Adrenal gland (tissue), 12 donors: Measurements from ENCODE around the gene CPT1B. TPM values are rescaled to one million over a fixed set of nuclear protein-coding genes. Genes with fewer than 3 reads are reported as not detected.

Source experiments
- DNase-seq, 7 donors: peaks; one replicate each; pipeline ENCODE4 v3.0.0-alpha.2; 2019 to 2020
- H3K27ac ChIP-seq, 5 donors: fragments of 200-600 bp; sonication (generic) in 4 of 5; 1 replicate in 3 of 5; 2 replicates in 2 of 5; pipeline versions ENCODE4 v1.5.1 to v1.8.0; 2016 to 2020; ENCODE audit warnings: mild to moderate bottlenecking in 1 of 5
- H3K27me3 ChIP-seq: fragments of 200-600 bp; 2 replicates; pipeline ENCODE4 v1.8.0; 2021
- H3K36me3 ChIP-seq, 2 donors: fragments of 200-600 bp; replicated peaks in 1 of 2; 1 replicate in 1 of 2; 2 replicates in 1 of 2; pipeline versions ENCODE4 v1.5.1 to v1.8.0; 2018 to 2022
- H3K4me1 ChIP-seq, 2 donors: fragments of 200-600 bp; replicated peaks in 1 of 2; 1 replicate in 1 of 2; 2 replicates in 1 of 2; pipeline versions ENCODE4 v1.5.1 to v1.8.0; 2018 to 2021
- H3K4me3 ChIP-seq, 4 donors: fragments of 200-600 bp; sonication (generic) in 3 of 4; one replicate each; pipeline ENCODE4 v1.5.1; 2016 to 2018
- H3K9me3 ChIP-seq, 3 donors: fragments of 200-600 bp; sonication (generic) in 1 of 3; replicated peaks in 1 of 3; 1 replicate in 2 of 3; 2 replicates in 1 of 3; pipeline versions ENCODE4 v1.5.1 to v1.8.0; 2016 to 2021
- POLR2A ChIP-seq, 2 donors: fragments of 450-650 bp; IDR thresholded peaks; one replicate each; pipeline ENCODE4 v1.6.1; 2017; ENCODE audit warnings: antibody characterized with exemption in 2 of 2, mild to moderate bottlenecking in 2 of 2, moderate library complexity in 1 of 2
- WGBS, 4 donors: extraction: QIAGEN DNeasy Blood & Tissue Kit in 2 of 4; methylation state at CpG; one replicate each; pipeline versions ENCODE4 v1.1.5 to v1.1.7; 2013 to 2017; 5-methylcytosine and 5-hydroxymethylcytosine counted together
- intact Hi-C, 2 donors: fragments of 100-400 bp; cut with DNase I; formaldehyde crosslinking; loops; one replicate each; pipeline versions ENCODE4 v1.14.1 to v1.15.0; 2022 to 2023
- polyA plus RNA-seq, 3 donors: library from polyadenylated mRNA; stranded (reverse); fragments of 200-250 nt in 2 of 3; fragments of 350-450 nt in 1 of 3; fragmentation: Illumina TruSeq in 1 of 3; extraction: RNeasy Lipid Tissue Mini Kit (QIAGEN cat#74804) in 1 of 3; gene quantifications; one replicate each; pipeline ENCODE4 v1.2.3, GENCODE V29; 2013 to 2014
- total RNA-seq, 9 donors: library from RNA; depleted of rRNA in 4 of 9; stranded (reverse); fragments of >200 nt in 4 of 9; fragments of 120-200 nt in 1 of 9; fragmentation: NEBNext Ultra II Directional in 1 of 9; extraction: Animal tissue kit (Norgen Biotek cat#: 25700) in 1 of 9; gene quantifications; one replicate each; pipeline versions ENCODE4 v1.1.0 to v1.2.4, GENCODE V29; 2013 to 2023
- TF ChIP-seq, protein P1 (sequence below), 6 experiments: fragments of 450-650 bp in 4 of 6; fragments of 200-600 bp in 2 of 6; sonication (generic) in 1 of 6; IDR thresholded peaks; 1 replicate in 5 of 6; 2 replicates in 1 of 6; pipeline versions ENCODE4 v1.5.1 to v1.8.0; 2016 to 2021; ENCODE audit warnings: antibody characterized with exemption in 6 of 6, mild to moderate bottlenecking in 2 of 6, moderate library complexity in 1 of 6
- donor health status: healthy with polysubstance abuse.
- donor health status: Bipolar disorder and iron deficiency.
- donor health status: DM: yes; HTN: yes; CAD: no.
- donor health status: DM: no; HTN: no; CAD: no.
- donor health status: DM: no; HTN: no; CAD: no.
- donor health status: DM: yes; HTN: yes; CAD: no.

The CPT1B gene
- total and polyA plus RNA-seq, 12 donors: 6.2 to 76.1 (median 16.5) TPM

GRCh38 chr22:50563413-50564160 lies 14.6 kb downstream of the CPT1B start:
- 20 to 23% (median 22%) methylated on average over 17 of the region's 17 CpGs for WGBS, 4 donors
- H3K9me3 ChIP-seq: no peaks in the 10 kb centered on the region
- intact Hi-C loops: no loop called here
- H3K4me1 ChIP-seq: peaks cover 6 to 8% of the 10 kb centered on the region in 2 donors
- TF ChIP-seq POLR2A (IDR thresholded peaks at IDR 0.05): no peak
- TF ChIP-seq, protein P1, sequence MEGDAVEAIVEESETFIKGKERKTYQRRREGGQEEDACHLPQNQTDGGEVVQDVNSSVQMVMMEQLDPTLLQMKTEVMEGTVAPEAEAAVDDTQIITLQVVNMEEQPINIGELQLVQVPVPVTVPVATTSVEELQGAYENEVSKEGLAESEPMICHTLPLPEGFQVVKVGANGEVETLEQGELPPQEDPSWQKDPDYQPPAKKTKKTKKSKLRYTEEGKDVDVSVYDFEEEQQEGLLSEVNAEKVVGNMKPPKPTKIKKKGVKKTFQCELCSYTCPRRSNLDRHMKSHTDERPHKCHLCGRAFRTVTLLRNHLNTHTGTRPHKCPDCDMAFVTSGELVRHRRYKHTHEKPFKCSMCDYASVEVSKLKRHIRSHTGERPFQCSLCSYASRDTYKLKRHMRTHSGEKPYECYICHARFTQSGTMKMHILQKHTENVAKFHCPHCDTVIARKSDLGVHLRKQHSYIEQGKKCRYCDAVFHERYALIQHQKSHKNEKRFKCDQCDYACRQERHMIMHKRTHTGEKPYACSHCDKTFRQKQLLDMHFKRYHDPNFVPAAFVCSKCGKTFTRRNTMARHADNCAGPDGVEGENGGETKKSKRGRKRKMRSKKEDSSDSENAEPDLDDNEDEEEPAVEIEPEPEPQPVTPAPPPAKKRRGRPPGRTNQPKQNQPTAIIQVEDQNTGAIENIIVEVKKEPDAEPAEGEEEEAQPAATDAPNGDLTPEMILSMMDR (IDR thresholded peaks at IDR 0.05): no peak
- no peaks in the 10 kb centered on the region for H3K36me3 ChIP-seq
- peak overlapping the region in 4 of 5 donors; percentile 42 to 79 (median 66) for H3K27ac ChIP-seq
- peak overlapping the region; percentile 13 to 74 (median 44) for H3K4me3 ChIP-seq
- peak in 4 of 7 donors; percentile 27 to 50 (median 43) for DNase-seq
- no peaks in the 10 kb centered on the region for H3K27me3 ChIP-seq

GRCh38 chr22:50562523-50563412 lies 15.5 kb downstream of the CPT1B start, which contains the start of gene SYCE3:
SYCE3 (minus strand) TSS chr22:50562919; CDS start chr22:50556405, 6,514 bp downstream.
- 3 to 9% (median 5%) methylated on average over 21 to 59 of the region's 61 CpGs for WGBS, 4 donors
- intact Hi-C loops: no loop called here
- peak within 1 kb of the TSS in 4 of 5 donors; percentile 42 to 79 (median 66) for H3K27ac ChIP-seq

GRCh38 chr22:50561401-50562358 lies 16.5 kb downstream of the CPT1B start:
- 81 to 88% (median 85%) methylated on average over 18 to 21 of the region's 34 CpGs for WGBS, 4 donors
- Histone ChIP-seq H3K36me3 (no peaks in the 10 kb centered on the region), H3K27me3 (no peaks in the 10 kb centered on the region), H3K4me3 (no peak overlapping the region), H3K4me1 (peaks cover 6 to 8% of the 10 kb centered on the region in 2 donors), H3K9me3 (no peaks in the 10 kb centered on the region), H3K27ac (no peak overlapping the region)
- TF ChIP-seq POLR2A (IDR thresholded peaks at IDR 0.05): no peak
- TF ChIP-seq, protein P1 (IDR thresholded peaks at IDR 0.05): no peak
- DNase-seq: peak in 1 of 7 donors; percentile 24
- intact Hi-C loops: no loop called here

More at GRCh38 chr22:50562523-50563412, 15.5 kb downstream of the CPT1B start, which contains the start of gene SYCE3:
- Histone ChIP-seq H3K9me3 (no peaks in the 10 kb centered on the region), H3K4me1 (peaks cover 6 to 8% of the 10 kb centered on the region in 2 donors), H3K36me3 (no peaks in the 10 kb centered on the region), H3K4me3 (peak within 1 kb of the TSS; percentile 13 to 74 (median 44)), H3K27me3 (no peaks in the 10 kb centered on the region)
- DNase-seq: peak; percentile 97 to 99 (median 98)
- TF ChIP-seq, protein P1 (IDR thresholded peaks at IDR 0.05): peak; percentile 74 to 97 (median 96)
- TF ChIP-seq POLR2A (IDR thresholded peaks at IDR 0.05): peak in 1 of 2 donors; percentile 85
